SK-N-SH (cell line): Measurements from ENCODE around the gene ISLR.

Experiments
- RFX5 ChIP-seq: IDR thresholded peaks from 2 replicates; pipeline ENCODE4 v1.6.1; 2012; ENCODE audit warnings: mild to moderate bottlenecking, improper control_type of control experiment, low read length
- SMC3 ChIP-seq: IDR thresholded peaks from 2 replicates; pipeline ENCODE4 v1.6.1; 2012; ENCODE audit warnings: low read depth, low read length, improper control_type of control experiment
- TF ChIP-seq, protein P1 (sequence below): fragments of 200-600 bp; sonication (generic); IDR thresholded peaks from 2 replicates; pipeline ENCODE4 v1.6.1; 2017; ENCODE audit warnings: antibody characterized with exemption, mild to moderate bottlenecking, moderate library complexity

DNA sequence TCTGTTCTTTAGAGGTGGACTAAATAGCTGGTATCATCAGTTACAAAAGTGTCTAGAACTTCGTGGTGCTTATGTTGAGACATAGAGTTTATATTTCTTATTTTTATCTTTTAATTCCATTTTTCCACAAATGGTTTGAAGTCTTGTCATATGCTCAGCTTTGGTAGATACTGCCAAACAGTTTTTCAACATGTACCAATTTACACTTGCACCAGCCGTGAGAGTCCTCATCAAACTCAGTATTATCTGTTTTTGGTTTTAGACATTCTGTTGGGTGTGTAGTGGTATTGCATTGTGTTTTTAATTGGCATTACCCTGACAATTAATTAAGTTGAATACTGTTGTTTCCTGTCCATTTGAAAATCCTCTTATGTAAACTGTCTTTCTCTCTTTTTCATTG lies 26.5 kb upstream of the ISLR start:
- TF ChIP-seq, protein P1, sequence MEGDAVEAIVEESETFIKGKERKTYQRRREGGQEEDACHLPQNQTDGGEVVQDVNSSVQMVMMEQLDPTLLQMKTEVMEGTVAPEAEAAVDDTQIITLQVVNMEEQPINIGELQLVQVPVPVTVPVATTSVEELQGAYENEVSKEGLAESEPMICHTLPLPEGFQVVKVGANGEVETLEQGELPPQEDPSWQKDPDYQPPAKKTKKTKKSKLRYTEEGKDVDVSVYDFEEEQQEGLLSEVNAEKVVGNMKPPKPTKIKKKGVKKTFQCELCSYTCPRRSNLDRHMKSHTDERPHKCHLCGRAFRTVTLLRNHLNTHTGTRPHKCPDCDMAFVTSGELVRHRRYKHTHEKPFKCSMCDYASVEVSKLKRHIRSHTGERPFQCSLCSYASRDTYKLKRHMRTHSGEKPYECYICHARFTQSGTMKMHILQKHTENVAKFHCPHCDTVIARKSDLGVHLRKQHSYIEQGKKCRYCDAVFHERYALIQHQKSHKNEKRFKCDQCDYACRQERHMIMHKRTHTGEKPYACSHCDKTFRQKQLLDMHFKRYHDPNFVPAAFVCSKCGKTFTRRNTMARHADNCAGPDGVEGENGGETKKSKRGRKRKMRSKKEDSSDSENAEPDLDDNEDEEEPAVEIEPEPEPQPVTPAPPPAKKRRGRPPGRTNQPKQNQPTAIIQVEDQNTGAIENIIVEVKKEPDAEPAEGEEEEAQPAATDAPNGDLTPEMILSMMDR: no peak
- TF ChIP-seq SMC3 (no peak), RFX5 (no peak)
